Smooth muscle cell (in vitro differentiated cells): Measurements from ENCODE around the gene JUNB. TPM values are rescaled to one million over a fixed set of nuclear protein-coding genes. Genes with fewer than 3 reads are reported as not detected.

Experiments
- DNase-seq: peaks from one replicate; lab custom pipeline; 2025; ENCODE audit not compliant: unreplicated experiment; lab: John Stamatoyannopoulos, UW
- H2AFZ ChIP-seq: fragments of 200-600 bp; sonication (generic); 2 replicates; pipeline ENCODE4 v1.6.0; 2016; ENCODE audit warnings: antibody characterized with exemption, low read depth, mild to moderate bottlenecking
- H3F3A ChIP-seq: fragments of 200-600 bp; sonication (generic); 2 replicates; pipeline ENCODE4 v1.6.0; 2017; ENCODE audit warnings: antibody characterized with exemption, low read depth
- H3K27ac ChIP-seq: fragments of 200-600 bp; sonication (generic); 2 replicates; pipeline ENCODE4 v1.5.1; 2016; ENCODE audit warnings: low read depth, mild to moderate bottlenecking
- H3K27me3 ChIP-seq: fragments of 200-600 bp; sonication (generic); 2 replicates; pipeline ENCODE4 v1.6.1; 2016; ENCODE audit warnings: low read depth, mild to moderate bottlenecking
- H3K36me3 ChIP-seq: fragments of 200-600 bp; sonication (generic); 2 replicates; pipeline ENCODE4 v1.5.1; 2016; ENCODE audit warnings: low read depth
- H3K4me1 ChIP-seq: fragments of 200-600 bp; sonication (generic); 2 replicates; pipeline ENCODE4 v1.5.1; 2016; ENCODE audit warnings: low read depth
- H3K4me2 ChIP-seq: fragments of 200-600 bp; sonication (generic); 2 replicates; pipeline ENCODE4 v1.6.0; 2016; ENCODE audit warnings: mild to moderate bottlenecking
- H3K4me3 ChIP-seq: fragments of 200-600 bp; sonication (generic); 2 replicates; pipeline ENCODE4 v1.5.1; 2016; ENCODE audit warnings: mild to moderate bottlenecking
- H3K79me2 ChIP-seq: fragments of 200-600 bp; sonication (generic); 2 replicates; pipeline ENCODE4 v1.6.0; 2016; ENCODE audit warnings: low read depth, mild to moderate bottlenecking
- H3K9ac ChIP-seq: fragments of 200-600 bp; sonication (generic); 2 replicates; pipeline ENCODE4 v1.6.0; 2016; ENCODE audit warnings: low read depth
- H3K9me3 ChIP-seq: fragments of 200-600 bp; sonication (generic); replicated peaks from 2 replicates; pipeline ENCODE4 v1.5.1; 2016; ENCODE audit warnings: low read depth
- H4K20me1 ChIP-seq: fragments of 200-600 bp; sonication (generic); 2 replicates; pipeline ENCODE4 v1.6.0; 2016; ENCODE audit warnings: low read depth
- CTCF ChIP-seq: fragments of 200-600 bp; sonication (generic); IDR thresholded peaks from 2 replicates; pipeline ENCODE4 v1.5.1; 2017; ENCODE audit warnings: borderline replicate concordance, mild to moderate bottlenecking, antibody characterized with exemption; ENCODE audit not compliant: insufficient read depth, poor library complexity, severe bottlenecking
- WGBS: methylation state at CpG from one replicate; pipeline ENCODE4 v1.1.7; 2016; ENCODE audit warnings: low lambda C conversion rate; 5-methylcytosine and 5-hydroxymethylcytosine counted together
- polyA plus RNA-seq: library from polyadenylated mRNA; unstranded; fragments of >200 nt; fragmentation: Nextera tagmentation; extraction: Ambion mirVana; gene quantifications from 2 replicates; pipeline ENCODE4 v1.2.1, GENCODE V29; 2016
- total RNA-seq: library from RNA; depleted of rRNA; stranded (reverse); fragments of >200 nt; gene quantifications from 2 replicates; pipeline ENCODE4 v1.2.3, GENCODE V29; 2014

Gene JUNB
- total and polyA plus RNA-seq, 2 experiments from 2014 or later, result 687 to 1,575 TPM

GRCh38 chr19:12833738-12834565 lies 42.7 kb downstream of the JUNB start:
- DNase-seq, result no peak
- 0% methylated on average over 4 of the region's 87 CpGs for WGBS
- Histone ChIP-seq H3K36me3 (no peaks in the 10 kb centered on the region), H3K4me1 (peaks cover 3% of the 10 kb centered on the region), H3K79me2 (no peaks in the 10 kb centered on the region), H2AFZ (peak overlapping the region; percentile 69), H3F3A (no peaks in the 10 kb centered on the region), H4K20me1 (peaks cover 3% of the 10 kb centered on the region), H3K9me3 (no peaks in the 10 kb centered on the region), H3K9ac (no peak overlapping the region), H3K4me2 (peak overlapping the region; percentile 90), H3K4me3 (peak overlapping the region; percentile 55), H3K27me3 (peaks cover 49% of the 10 kb centered on the region), H3K27ac (no peak overlapping the region)
- TF ChIP-seq CTCF, result no peak

GRCh38 chr19:12834566-12834943 lies 43.3 kb downstream of the JUNB start, which contains the start of gene RTBDN:
Gene RTBDN, minus strand, starts transcription at chr19:12834579. Its CDS starts 4,600 bp downstream, at chr19:12829979.
- peak within 1 kb of the TSS; percentile 69 for H2AFZ ChIP-seq
- peaks cover 55% of the 10 kb centered on the region for H3K27me3 ChIP-seq

GRCh38 chr19:12834976-12835757 lies 43.9 kb downstream of the JUNB start:
- no peak for TF ChIP-seq CTCF
- Histone ChIP-seq H3K36me3 (no peaks in the 10 kb centered on the region), H3F3A (peaks cover 11% of the 10 kb centered on the region), H4K20me1 (peaks cover 3% of the 10 kb centered on the region), H3K27ac (no peak overlapping the region), H3K4me2 (no peak overlapping the region), H3K4me3 (no peak overlapping the region), H2AFZ (no peak overlapping the region), H3K27me3 (peaks cover 60% of the 10 kb centered on the region), H3K9ac (no peak overlapping the region), H3K79me2 (no peaks in the 10 kb centered on the region), H3K4me1 (peaks cover 3% of the 10 kb centered on the region), H3K9me3 (no peaks in the 10 kb centered on the region)
- DNase-seq, result no peak
- WGBS, result 16% methylated on average over 38 of the region's 39 CpGs

More at GRCh38 chr19:12834566-12834943, 43.3 kb downstream of the JUNB start, which contains the start of gene RTBDN:
- Histone ChIP-seq H3K9ac (no peak within 1 kb of the TSS), H3F3A (peaks cover 4% of the 10 kb centered on the region), H3K79me2 (no peaks in the 10 kb centered on the region), H3K9me3 (no peaks in the 10 kb centered on the region), H4K20me1 (peaks cover 3% of the 10 kb centered on the region), H3K4me2 (peak within 1 kb of the TSS; percentile 90), H3K4me3 (peak within 1 kb of the TSS; percentile 55), H3K36me3 (no peaks in the 10 kb centered on the region), H3K4me1 (peaks cover 3% of the 10 kb centered on the region), H3K27ac (no peak within 1 kb of the TSS)
- DNase-seq, result no peak
- 12% methylated on average over 20 of the region's 20 CpGs for WGBS
- TF ChIP-seq CTCF, result no peak
